Duodenal mucosa (tissue), 2 donors: ENCODE measurements around the gene SH2D4B.

Experiments used
- H3K27ac ChIP-seq: one replicate; pipeline ENCODE4 v1.7.0; 2013; ENCODE audit warnings: low read depth, low read length
- H3K27me3 ChIP-seq, 2 donors: one replicate each; pipeline ENCODE4 v1.7.0; 2013; ENCODE audit warnings: low read length in 2 of 2, control low read depth in 1 of 2; ENCODE audit not compliant: insufficient read depth in 2 of 2, control insufficient read depth in 1 of 2
- H3K36me3 ChIP-seq, 2 donors: one replicate each; pipeline ENCODE4 v1.7.0; 2013; ENCODE audit warnings: low read length in 2 of 2, control low read depth in 1 of 2; ENCODE audit not compliant: insufficient read depth in 2 of 2, control insufficient read depth in 1 of 2
- H3K4me1 ChIP-seq, 2 donors: one replicate each; pipeline ENCODE4 v1.7.0; 2013; ENCODE audit warnings: low read length in 2 of 2, control low read depth in 1 of 2; ENCODE audit not compliant: insufficient read depth in 2 of 2, control insufficient read depth in 1 of 2
- H3K4me3 ChIP-seq, 2 donors: one replicate each; pipeline ENCODE4 v1.7.0; 2013; ENCODE audit warnings: low read length in 2 of 2, low read depth in 1 of 2
- H3K9ac ChIP-seq, 2 donors: one replicate each; pipeline ENCODE4 v1.7.0; 2013; ENCODE audit warnings: low read length in 2 of 2, low read depth in 1 of 2
- H3K9me3 ChIP-seq, 2 donors: one replicate each; pipeline ENCODE4 v1.7.0; 2013; ENCODE audit warnings: low read length in 2 of 2, control low read depth in 1 of 2; ENCODE audit not compliant: control insufficient read depth in 1 of 2

Gene SH2D4B

GRCh38 chr10:80537736-80538480, at the start of gene SH2D4B:
Gene SH2D4B, plus strand, starts transcription at chr10:80537902. Its CDS starts 430 bp downstream, at chr10:80538332.
- peaks cover 7 to 12% of the 10 kb centered on the region in 2 donors for H3K4me1 ChIP-seq
- H3K36me3 ChIP-seq, result no peaks in the 10 kb centered on the region
- peak within 1 kb of the TSS in 1 of 2 donors; percentile 61 for H3K4me3 ChIP-seq
- no peak within 1 kb of the TSS for H3K9ac ChIP-seq
- H3K9me3 ChIP-seq, result no peaks in the 10 kb centered on the region
- H3K27me3 ChIP-seq, result no peaks in the 10 kb centered on the region
- H3K27ac ChIP-seq, result no peak within 1 kb of the TSS

DNA sequence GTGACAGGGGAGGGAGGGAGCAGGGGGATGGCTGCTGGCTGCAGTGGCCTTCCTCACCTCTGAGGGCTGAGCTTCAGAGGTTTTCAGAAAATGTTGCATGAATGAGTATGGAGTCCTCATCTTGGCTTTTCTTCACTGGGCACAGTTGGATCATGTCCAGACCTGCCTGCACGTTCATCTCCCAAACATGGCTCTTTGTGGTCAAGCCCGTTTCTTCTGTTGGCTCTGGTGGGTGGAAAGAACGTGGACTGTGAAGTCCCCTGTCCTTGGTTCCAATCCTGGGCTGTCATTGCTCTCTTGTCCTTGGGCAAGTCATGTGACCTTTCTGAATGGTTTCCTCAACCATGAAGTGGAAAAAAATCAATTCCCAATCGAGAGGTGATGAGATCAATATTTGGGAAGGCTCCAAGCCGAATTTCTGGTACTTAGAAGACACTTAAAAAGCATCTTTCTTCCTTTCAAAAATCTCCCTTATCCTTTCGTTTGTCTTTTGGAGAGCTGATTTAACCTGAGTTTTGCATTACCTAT, 49.1 kb upstream of the SH2D4B start:
- Histone ChIP-seq H3K27me3 (no peaks in the 10 kb centered on the region), H3K4me3 (no peak overlapping the region), H3K9me3 (no peaks in the 10 kb centered on the region), H3K4me1 (peaks cover 41 to 42% of the 10 kb centered on the region in 2 donors), H3K9ac (no peak overlapping the region), H3K36me3 (peaks cover 19 to 33% of the 10 kb centered on the region in 2 donors), H3K27ac (no peak overlapping the region)

GRCh38 chr10:80489371-80490112, 48.2 kb upstream of the SH2D4B start:
- H3K9ac ChIP-seq, result no peak overlapping the region
- H3K36me3 ChIP-seq, result peaks cover 19 to 33% of the 10 kb centered on the region in 2 donors
- H3K4me1 ChIP-seq, result peaks cover 46 to 47% of the 10 kb centered on the region in 2 donors
- no peaks in the 10 kb centered on the region for H3K27me3 ChIP-seq
- no peaks in the 10 kb centered on the region for H3K9me3 ChIP-seq
- H3K27ac ChIP-seq, result no peak overlapping the region
- H3K4me3 ChIP-seq, result no peak overlapping the region

DNA sequence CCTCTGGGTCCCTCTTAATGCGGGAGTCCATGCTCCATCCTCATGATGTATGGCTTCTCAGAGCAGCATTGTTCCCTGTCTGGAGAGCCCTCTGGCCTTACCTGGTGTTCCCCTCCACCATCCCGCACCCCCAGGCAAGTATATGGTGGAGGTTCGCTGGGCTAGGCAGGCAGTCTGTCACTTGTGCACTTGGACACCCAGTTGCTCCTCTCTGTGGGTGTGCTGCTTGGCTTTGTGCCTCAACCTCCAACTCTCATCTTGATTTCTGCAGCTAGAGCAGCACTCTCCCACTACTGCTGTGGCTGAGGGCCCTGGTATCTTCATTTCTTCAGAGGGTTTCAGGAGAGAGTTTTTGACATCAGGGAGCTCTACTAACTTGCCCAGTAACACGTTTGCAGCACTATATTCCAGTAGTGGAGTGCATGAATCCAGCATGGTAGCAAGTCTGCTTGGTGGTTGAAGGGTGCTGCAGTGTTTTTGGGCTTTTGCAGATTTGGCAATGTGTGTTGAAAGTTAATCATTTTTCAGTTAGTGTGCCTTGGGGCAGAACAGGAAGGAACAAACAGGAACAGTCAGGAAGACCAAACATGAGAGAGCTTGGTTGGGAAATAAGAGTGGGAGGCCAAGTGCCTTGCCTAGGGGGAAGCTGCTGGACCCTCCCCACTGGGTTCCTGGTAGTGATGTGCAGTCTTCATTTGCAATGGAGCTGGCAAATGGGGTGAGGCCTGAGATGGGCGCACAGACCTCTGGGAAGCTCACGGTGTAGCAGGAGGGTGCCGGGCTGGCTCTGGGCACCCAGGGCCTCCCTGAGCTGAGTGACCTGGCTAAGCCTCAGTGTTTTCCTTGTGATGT, 46.2 kb upstream of the SH2D4B start:
- Histone ChIP-seq H3K27me3 (no peaks in the 10 kb centered on the region), H3K27ac (peak overlapping the region; percentile 37), H3K9me3 (no peaks in the 10 kb centered on the region), H3K4me1 (peaks cover 33 to 38% of the 10 kb centered on the region in 2 donors), H3K36me3 (peaks cover 19 to 39% of the 10 kb centered on the region in 2 donors), H3K9ac (no peak overlapping the region), H3K4me3 (no peak overlapping the region)

DNA sequence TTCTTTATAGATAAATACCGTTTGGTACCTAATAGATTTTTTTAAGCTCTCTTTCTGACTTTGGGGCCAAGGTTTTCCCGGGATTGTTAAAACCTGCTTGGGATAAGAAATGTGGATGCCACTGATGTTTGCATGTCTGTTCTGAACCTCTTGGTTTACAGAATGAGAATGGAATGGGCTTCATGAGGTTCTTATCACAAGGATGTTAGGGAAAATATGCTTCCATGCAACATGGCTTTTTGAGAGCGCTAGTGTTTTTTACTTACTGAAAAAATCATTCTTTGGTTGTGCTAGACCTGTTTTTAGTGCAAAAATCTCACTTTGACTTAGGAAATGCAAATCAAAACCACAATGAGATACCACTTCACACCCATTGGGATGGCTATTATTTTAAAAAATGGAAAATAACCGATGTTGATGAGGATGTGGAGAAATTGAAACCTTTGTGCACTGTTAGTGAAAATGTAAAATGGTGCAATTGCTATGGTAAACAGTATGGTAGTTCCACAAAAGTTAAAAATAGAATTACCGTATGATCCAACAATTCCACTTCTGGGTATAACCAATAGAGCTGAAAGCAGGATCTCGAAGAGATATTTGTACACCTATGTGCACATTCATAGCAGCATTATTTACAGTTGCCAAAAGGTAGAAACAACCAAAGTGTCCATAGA, 44.7 kb upstream of the SH2D4B start:
- Histone ChIP-seq H3K9me3 (no peaks in the 10 kb centered on the region), H3K4me1 (peaks cover 35 to 44% of the 10 kb centered on the region in 2 donors), H3K27me3 (no peaks in the 10 kb centered on the region), H3K4me3 (no peak overlapping the region), H3K27ac (no peak overlapping the region), H3K9ac (no peak overlapping the region), H3K36me3 (peaks cover 19 to 39% of the 10 kb centered on the region in 2 donors)

DNA sequence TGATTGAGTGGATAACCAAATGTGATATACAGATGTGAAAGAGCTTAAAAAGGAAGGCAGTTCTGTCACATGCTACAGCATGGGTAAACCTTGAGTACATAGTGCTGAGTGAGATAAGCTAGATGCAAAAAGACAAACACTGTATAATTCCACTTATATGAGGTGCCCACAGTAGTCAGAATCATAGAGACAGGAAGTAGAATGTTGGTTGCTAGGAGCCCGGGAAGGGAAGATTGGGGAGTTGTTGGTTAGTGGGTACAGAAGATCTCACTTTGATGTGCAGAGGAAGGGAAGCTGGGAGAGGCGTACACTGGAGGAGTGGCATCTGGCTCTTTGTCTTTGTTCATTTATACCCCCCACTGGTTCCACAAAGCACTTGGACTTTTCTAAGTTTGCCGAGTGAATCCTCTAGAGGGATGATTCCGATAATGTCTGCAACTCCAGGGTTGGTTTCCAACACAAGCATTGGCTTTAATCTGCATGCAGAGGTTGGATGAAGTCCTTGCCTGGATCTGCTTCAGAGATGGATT, 44.1 kb upstream of the SH2D4B start:
- H3K4me3 ChIP-seq, result no peak overlapping the region
- peaks cover 39 to 43% of the 10 kb centered on the region in 2 donors for H3K4me1 ChIP-seq
- H3K9ac ChIP-seq, result no peak overlapping the region
- H3K27me3 ChIP-seq, result no peaks in the 10 kb centered on the region
- H3K27ac ChIP-seq, result no peak overlapping the region
- H3K36me3 ChIP-seq, result peaks cover 19 to 39% of the 10 kb centered on the region in 2 donors
- H3K9me3 ChIP-seq, result no peaks in the 10 kb centered on the region

GRCh38 chr10:80496555-80497172, 41.0 kb upstream of the SH2D4B start:
- Histone ChIP-seq H3K27me3 (no peaks in the 10 kb centered on the region), H3K9ac (no peak overlapping the region), H3K9me3 (no peaks in the 10 kb centered on the region), H3K4me1 (peaks cover 55 to 62% of the 10 kb centered on the region in 2 donors), H3K27ac (no peak overlapping the region), H3K36me3 (peaks cover 0 to 15% of the 10 kb centered on the region in 2 donors), H3K4me3 (no peak overlapping the region)

DNA sequence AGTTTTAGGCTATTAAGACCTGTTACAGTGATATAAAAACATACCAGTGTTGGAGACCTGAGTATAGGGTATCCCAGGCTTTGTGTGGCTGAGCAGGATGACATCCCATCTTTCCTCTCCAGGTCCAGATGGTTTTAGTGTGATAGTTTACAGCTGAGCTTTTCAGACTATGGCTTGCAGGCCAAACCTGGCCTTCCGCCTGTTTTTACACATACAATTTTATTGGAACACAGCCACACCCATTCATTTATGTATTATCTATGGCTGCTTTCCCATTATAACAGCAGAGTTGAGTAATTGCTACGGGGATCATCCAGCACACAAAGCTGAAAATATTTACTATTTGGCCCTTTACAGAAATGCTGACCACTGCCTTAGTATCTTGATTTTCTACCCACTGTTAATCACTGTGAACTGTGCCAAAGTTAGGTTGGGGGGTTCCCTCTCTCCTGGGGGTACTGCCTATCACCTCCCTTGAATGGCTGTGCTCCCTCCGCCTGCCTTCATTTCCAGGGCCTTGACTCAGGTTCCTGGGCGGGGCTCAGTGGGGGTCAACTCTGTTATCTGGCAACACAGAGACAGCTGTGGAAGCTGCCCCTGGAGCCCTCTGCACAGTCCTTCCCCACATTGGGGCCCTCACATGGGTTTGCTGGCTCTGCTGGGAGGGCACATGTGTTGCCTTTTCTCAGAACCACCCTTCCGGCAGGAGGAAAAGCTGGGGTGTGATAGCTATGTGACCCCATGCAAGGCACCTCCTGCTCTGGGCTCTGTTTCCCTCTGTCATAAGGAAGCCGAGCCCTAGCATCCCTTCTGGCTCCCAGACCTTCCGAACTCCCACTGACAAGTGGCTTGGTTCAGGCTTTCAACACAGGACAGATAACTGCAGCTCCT, 40.3 kb upstream of the SH2D4B start:
- H3K4me1 ChIP-seq, result peaks cover 63 to 65% of the 10 kb centered on the region in 2 donors
- no peaks in the 10 kb centered on the region for H3K9me3 ChIP-seq
- H3K27ac ChIP-seq, result no peak overlapping the region
- no peak overlapping the region for H3K9ac ChIP-seq
- peaks cover 0 to 15% of the 10 kb centered on the region in 2 donors for H3K36me3 ChIP-seq
- H3K4me3 ChIP-seq, result no peak overlapping the region
- H3K27me3 ChIP-seq, result no peaks in the 10 kb centered on the region
